Hematopoietic multipotent progenitor cell (in vitro differentiated cells): ENCODE data around the gene COX8A. TPM values are rescaled to one million over a fixed set of nuclear protein-coding genes. Genes with fewer than 3 reads are reported as not detected.

ENCODE experiments used
- DNase-seq, 3 donors: peaks; one replicate each; pipeline ENCODE4 v3.0.0-alpha.2; 2011 to 2015; ENCODE audit warnings: low read depth in 2 of 3, low spot score in 2 of 3
- total RNA-seq: library from RNA; depleted of rRNA; stranded (reverse); fragments of >200 nt; gene quantifications from one replicate; pipeline ENCODE4 v1.2.3, GENCODE V29; 2012

The COX8A gene
- total RNA-seq, 1 donor: 382 TPM

DNA sequence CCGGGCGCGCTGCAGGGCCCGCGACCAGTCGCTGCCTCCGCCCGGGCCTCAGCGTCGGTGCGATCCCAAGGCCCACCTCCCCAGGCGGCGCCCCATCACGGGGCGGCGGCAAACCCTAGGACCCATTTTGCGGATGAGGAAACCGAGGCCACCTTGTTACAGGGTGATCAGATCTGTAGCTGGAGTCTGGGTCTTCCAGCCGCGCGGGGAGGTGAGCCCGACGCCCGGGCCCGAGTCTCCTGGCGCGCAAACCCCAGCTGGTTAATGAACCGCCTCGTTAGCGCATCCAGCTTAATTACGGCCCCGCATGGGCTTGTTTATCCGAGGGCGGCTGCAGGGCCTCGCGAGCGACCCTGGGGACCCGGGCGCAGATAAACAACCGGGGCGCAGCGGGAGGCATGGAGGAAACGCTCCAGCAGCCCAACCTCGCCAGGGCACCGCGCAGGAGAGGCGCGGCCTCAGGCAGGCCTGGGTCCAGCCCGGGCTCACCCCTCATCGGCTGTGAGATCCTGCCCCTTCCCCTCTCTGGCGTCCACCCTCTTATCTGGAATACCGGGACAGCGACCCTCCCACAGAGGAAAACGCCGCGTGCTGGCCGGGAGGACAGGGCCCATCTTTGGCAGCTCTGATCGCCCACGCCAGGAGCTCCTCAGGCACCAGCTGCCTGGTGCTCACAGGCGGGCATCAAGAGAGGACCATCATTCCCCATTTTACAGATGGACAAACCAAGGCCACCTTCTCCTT is 26.5 kb downstream of the COX8A start:
- DNase-seq: no peak

DNA sequence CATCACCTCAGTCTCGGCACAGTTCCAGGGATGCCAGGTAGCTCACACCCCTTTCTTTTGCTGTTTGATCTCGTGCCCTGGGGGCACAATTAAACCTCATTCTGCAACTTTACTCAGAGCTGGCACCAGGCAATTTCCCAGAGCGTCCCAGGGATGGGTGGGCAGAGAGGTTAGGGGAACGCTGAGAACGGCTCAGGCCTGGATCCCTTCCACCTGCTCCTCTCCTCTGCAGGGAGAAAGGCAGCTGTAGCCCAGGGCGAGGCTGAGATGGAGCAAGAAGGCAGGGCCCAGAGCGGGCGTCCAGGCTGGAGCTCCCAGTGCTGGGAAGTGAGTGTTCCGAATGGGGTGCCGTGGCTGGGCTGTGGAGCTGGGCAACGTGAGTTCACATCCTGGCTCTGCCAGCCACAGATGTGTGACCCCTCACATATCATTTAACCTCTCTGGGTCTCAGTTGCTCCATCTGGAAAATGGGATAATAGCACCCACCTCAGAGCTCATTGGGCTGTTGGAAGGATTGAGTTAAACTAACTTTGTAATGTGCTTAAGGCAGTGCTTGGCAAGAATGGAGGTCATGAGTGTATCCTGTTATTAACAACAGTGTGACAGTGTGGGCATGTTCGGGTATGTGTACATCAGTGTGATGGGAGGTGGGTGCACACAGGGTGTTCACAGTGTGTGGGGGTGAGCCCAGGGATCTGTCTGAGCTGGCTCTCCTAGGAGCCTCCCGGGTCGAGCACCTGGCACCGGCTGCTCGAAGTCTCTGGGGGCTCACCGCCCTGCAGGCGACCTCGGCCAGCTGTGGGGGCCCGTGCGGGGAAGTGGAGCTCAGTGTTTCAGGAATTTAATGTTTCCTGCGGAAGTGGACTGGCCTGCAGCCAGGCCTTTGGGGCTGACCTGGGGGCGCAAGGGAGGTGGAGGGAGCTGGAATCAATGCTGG is 27.3 kb downstream of the COX8A start:
- DNase-seq: peak in 2 of 3 donors; percentile 63 to 81

DNA sequence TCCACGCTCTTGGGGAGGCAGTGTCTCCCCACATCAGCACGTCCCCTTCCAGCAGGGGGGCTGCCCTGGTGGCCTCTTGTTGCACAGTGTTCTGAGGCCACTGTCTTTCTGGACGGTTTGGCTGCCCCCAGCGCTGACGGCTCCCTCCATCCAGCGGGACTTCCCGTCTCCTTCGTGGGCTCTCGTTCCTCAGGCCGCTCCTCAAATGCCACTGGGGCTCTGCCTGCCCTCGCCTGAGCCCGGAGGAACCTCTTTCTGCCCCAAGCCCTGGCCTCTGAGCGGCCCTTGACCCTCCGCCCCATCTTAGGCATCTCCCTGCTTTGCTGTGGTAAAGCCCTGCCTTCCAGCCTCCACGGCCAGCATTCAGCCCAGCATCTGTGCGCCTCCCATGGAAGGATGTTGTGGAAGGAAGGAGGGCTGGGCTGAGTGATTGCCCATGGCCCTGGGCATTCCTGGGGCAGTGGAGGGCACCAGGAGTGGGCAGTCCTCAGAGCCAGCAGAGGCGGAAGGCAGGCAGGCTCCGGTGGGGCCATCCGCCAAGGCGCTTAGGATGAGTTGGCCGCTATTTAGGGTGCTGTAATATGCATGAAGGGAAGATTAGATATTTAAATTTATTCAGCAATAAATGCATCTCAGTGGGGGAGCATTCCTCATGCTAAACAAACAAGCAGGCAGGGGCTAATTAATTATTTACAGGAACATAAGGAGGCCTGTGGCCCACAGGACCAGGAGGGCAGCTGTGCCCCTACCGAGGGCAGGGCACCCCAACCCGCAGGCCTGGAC is 29.6 kb downstream of the COX8A start:
- DNase-seq: no peak

DNA sequence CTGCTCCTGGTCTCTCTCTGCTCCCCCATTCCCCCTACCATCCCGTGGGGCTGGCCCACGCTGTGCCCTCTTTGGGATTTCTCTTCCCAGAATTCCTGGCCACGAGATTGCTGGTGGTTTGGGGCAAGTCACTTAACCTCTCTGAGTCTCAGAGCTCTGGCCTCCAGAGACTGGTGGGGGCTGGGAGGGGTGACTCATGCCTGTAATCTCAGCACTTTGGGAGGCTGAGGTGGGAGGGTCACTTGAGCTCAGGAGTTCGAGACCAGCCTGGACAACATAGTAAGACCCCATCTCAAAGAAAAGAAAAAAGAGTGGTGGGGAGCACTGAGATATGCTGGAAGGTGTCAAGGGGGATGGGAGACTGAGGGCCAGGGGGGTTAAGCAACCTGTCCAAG is 30.2 kb downstream of the COX8A start:
- no peak for DNase-seq

DNA sequence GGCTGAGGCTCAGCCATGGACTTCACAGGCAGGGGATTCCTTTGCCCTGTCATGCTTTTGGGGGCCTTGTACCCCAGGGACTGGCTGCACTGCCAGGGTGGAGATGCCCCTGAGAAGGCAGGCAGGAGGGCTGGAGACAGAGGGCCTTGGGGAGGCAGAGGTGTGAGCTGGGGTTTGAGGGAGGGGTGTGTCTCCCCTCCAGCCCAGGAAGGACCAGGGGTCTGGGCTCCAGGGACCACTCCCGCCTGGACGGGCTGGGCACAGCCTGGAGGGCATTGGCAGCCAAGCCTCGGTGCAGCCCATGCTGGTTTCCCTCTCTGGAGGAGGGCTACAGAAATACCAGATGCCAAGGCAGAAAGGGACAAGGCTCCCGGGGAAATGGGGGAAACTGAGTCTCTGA is 31.3 kb downstream of the COX8A start:
- DNase-seq: no peak

DNA sequence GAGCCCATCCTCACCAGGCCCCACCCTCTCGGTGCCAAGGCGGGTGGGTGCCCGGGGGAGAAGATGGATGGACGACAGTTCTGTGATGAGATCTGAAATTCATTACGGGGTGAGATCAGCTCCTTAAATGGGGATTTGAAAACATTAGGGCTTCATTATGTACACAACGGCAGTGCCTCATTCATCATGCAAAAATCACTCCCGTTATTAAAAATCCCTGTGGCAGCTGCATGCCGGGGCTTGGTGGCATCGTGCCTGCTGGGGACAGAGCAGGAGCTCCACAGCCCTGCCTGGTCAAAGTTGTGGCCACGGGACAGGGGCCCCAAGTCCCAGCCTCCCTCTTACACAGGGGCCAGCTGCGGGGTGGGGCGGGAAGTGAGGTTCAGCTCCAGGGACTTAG is 32.0 kb downstream of the COX8A start:
- DNase-seq: no peak

DNA sequence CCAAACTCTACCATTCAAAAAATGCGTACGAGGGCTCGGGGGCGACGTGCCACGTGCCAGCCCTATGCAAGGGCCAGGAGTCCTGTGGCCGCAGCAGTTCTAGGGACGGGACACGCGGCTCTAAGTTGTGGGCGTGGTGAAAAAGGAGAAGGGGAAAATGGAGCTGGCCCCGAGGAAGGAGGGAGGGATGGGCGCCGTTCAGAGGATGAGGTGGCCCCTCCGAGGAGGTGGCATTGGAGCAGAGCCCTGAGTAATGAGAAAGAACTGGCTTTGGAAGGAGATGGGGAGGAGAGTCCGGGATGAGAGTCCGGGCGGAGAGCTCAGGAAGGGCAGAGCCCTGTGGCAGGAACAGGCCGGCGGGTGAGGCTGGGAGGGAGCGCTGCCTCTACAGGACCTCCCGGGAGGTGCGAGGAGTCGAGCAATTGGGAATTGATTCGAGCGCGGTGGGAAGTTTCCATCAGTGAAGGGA is 32.8 kb downstream of the COX8A start:
- peak in 1 of 3 donors; percentile 31 for DNase-seq

DNA sequence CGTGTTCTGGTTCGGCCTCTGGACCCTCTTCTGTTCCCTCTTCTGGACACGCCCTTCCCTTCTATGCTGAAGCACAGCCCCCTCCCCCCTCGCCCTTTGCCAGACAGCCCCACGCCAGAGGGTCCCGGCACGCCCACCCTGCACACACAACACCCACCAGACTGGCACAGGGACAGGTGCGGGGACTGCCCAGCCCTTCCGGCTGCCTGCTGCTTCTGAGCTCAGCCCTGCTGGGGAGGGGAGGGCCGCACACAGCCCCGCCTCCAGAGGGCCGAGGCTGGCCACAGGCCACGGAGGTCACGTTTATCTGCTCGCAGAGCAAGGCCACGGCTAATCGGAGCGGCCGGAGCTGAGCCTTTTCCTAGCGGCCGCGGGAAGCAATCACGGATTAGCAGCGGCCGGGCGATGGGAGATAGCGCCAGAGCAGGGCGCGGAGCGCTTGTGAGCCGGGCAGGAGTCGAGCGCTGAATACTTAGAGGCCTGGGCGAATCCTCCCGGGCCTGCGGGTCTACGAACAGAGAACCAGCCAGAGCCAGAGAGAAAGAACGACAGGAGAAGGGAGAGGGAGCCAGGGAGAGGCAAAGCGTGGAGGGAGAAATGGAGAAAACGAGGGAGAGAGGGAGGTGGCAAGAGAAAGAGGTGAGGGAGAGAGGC is 33.3 kb downstream of the COX8A start:
- peak in 1 of 3 donors; percentile 43 for DNase-seq

DNA sequence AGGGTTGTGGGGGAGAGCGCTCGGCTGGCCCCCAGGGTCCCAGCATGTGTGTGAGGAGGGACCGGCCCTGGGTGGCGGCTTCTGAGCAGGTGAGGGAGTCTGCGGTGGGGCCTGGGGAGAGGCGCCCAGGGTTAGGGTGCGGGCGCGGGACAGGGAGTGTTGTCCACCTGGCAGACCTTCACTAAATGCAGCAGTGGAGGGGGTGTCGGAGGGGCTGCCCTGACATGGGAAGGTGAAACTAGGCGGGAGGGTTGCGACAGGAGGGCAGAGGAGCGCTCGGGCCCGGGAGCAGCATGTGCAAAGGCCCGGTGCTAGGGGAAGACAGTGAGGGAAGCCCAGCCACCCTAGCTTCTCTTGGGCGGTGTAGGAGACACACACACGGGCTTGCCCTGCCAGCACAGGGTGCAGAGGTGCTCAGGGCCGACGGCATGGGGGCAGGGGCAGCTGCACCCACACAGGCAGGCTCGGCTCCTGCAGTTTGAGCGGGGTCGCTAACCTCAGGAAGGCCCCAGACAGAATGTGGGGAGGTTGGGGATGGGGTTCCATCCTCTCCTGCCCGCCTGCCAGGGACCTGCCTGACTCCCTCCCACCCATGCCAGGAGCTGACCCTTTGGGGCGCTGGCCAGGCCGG is 34.0 kb downstream of the COX8A start:
- no peak for DNase-seq

DNA sequence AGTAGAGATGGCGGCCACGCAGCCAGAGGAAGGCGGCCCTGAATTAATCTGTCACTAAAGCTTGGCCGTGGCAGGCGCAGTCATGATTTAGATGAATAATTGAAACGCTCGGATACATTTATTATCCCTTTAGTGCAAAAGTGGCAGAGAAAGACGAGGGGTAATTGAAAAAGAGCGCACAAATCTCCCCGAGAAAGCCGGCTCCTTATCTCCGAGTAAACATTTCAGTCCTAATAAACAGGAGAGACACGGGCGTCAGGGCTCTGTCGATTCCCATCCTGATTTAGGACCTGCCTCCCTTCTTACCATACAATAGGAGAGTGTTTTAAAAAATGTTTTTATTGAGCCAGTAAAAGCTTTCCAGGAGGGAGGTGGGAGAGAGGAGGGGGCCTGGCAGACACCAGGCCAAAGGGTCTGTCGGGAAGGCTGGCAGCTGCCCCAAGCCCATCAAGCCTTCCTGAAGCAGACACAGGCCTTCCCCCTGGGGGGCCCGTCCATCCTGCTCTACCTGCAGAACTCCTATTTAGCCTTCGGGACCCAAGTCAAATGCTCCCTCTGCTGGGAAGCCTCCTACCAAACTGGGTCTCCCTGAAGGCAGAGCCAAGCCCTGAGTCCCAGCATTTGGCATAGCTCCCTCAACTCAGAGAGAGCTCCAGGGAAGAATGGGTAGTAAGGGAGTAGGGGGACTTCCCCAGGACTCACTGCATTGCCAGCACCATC is 34.7 kb downstream of the COX8A start:
- no peak for DNase-seq

DNA sequence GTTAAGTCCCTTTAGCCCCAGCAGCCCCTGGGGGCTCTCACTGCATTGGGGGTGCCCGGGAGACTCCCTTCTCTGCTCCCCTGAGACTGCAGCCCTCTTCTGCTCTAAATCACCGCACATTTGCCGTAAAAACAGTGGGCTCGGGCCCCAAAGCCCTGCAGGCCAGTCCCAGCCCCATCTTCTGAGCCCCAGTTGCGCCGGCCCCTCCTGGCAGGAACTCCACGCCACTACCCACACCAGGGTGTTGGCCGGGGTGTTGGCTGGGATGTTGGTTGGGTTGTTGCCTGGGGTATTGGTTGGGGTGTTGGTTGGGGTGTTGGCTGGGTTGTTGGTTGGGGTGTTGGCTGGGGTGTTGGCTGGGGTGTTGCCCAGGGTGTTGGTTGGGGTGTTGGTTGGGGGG is 35.3 kb downstream of the COX8A start:
- DNase-seq: no peak

DNA sequence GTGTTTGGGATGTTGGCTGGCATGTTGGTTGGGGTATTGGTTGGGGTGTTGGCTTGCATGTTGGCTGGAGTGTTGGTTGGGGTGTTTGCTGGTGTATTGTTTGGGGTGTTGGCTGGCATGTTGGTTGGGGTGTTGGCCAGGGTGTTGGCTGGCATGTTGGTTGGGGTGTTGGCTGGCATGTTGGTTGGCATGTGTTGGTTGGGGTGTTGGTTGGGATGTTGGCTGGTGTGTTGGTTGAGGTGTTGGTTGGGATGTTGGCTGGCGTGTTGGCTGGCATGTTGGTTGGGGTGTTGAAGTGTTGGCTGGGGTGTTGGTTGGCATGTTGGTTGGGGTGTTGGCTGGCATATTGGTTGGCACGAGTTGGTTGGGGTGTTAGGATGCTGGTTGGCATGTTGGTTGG is 36.4 kb downstream of the COX8A start:
- DNase-seq: no peak

DNA sequence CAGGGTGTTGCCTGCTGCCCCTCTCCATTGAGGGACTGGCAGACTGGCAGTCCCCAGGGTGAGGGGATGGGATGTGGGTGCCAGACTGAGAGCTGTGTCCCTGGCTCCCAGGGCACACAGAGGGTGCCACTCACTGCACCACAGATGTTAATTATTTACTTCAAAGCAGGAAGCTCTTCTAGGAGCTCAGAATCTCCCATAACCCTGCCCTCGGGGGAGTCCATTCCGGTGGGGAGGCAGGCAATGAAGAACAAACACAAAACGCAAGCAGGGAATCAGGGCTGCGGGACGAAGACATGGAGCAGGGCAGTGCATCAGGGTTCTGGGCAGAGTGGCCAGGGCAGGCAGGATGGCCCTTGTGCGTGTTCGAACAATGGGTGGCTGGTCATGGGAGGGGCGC is 37.0 kb downstream of the COX8A start:
- DNase-seq: no peak

DNA sequence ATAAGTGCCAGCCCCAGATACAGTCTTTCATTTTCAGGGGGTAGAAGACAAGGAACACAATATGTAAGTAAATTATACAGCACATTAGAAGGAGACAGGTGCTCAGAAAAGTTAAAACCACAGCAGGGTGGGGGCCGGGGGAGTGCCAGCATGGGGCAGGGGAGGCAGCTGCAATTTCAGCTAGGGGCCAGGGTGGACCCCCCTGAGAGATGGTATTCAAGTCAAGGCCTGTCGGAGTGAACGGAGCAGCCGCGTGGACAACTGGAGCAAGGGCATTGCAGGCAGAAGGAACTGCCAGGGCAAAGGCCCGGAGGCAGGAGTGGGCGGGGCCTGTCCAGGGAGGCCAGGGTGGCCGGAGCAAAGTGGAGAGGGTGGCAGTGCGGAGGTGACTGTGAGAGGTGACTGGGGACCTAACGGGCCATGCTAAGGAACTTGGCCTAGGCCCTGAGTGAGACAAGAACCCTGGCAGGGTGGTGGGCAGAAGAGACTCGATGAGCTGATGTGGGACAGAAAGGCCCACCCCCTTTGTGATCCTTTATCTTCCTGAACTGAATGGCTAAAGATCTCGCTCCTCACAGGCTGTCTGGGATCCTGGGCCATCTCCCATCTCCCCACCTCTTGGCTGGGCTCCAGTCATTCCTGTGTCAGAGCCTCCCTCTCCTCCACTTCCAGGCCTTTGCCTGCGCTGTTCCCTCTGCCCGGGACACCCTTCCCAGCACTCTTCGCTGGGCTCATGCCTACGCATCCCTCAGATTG is 38.9 kb downstream of the COX8A start:
- no peak for DNase-seq

DNA sequence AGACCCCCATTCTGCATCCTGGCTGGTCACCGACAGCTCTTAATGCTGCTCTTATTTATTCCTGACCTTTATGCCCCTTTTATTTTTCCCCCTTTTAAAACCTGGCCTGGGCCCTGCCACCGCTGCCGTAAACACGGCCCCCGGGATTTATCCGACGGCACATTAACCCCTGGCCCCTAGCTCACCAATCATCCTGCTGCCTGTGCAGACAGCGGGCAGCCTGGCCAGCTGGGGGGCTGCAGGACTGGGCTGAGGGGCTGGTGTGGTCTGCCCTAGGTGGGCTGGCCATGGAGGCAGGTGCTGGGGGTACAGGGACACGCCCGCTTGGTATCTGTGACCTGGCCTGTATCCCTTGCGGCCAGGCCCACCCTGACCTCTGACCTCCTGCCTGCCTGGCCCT is 39.9 kb downstream of the COX8A start:
- DNase-seq: no peak

DNA sequence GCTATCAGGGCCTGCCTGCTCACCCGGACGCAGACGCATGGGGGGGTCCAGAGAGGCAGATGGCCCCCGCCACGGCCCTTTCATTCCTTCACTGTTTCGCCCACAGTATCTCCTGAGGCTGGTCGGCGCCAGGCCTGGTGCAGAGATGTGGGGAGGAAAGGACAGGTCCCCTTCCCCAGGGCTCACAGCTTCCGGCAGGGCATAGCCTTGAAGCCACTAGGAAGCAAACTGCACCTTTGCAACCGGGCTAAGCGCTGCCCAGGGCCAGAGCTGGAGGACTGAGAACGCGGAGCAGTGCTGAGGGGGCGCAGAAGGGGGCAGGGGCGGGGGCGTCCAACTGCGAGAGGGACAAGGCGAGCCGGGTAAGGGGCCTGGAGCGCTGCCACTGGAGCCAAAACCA is 41.1 kb downstream of the COX8A start:
- DNase-seq: no peak

DNA sequence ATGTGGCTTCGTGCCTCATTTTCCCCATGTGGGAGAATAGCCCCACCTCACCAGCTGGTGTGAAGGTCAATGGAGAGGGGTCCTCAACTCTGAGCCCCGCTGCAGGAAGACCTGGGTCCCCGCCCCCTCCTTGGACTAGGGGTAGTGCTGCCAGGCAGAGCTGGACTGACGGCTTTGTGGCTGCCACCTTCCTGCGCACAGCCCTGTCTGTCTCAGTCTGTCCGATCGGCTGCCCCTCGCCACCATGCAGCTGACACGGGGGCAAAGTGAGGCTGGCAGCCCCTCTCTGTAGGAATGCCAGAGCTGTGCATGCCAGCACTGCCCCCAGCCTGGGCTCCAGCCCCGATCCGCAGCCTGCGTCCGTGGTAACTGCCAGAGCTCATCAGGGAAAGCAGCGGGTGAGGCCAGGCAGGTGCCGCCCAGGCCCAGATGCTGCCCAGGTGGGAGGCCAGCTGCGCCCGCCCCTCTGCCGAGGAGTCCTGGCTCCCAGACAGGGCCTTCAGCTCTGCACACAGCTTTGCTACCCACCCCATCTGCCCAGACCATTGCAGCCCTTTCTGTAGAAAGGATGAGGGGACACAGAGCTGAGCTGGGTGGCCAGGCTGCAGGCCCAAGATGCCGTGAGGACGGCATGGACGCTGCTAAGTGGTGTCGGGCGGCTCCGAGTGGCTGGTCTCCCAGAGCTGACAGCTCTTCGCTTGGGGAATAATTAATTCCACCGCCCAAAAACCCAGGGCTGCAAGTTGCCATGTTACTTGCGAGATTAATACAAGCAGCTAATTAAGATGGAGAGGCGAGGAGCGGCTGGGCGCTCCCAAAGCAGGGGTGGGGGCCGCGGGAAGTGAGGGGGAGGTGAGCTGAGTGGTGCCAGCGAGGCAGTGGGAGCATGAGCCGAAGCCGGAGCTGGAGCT is 41.8 kb downstream of the COX8A start:
- DNase-seq: no peak

DNA sequence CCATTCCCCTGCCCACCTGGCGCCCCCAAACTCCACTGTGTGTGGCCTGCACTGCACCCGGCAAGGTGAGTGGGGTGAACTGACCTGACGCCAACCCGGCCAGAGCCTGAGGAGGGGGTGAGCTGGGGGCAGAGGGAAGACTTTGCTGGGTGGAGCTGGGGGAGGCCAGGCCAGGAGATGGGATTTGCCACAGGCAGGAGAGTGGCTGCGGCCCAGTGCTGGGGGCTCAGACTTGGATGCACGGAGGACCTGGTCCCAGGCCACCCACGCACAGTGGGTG is 43.5 kb downstream of the COX8A start:
- DNase-seq: no peak
